Middle frontal gyrus (tissue), 1 donor: ENCODE results near the gene RPAP2.
"Not testable (repeated sequence)": the region's sequence is repeated elsewhere in the genome, so short reads cannot be mapped to it uniquely, and the experiment has no call there.

Experiments used
- DNase-seq: peaks from one replicate; pipeline ENCODE4 v3.0.0-alpha.2; 2015; ENCODE audit warnings: low spot score; ENCODE audit errors: extremely low spot score

The RPAP2 gene

DNA sequence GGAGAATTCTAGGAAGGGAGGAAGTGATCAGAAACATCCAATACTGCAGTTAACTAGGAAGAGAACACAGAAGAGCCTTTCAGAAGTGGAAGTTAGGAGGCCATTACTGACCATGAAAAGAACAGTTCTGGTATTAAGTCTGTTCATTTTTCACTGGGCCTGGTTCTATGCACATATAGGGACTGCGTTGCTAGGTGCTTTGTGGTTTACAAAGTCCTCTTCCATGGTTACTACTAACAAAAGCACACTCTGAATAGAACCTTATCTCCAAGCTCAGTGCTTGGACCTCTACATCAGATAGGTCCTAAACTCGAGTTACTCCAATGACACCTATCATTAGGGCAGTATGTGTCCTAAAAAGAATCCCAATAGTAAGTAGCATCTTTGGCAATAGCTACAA, 75.4 kb downstream of the RPAP2 start:
- DNase-seq, result no peak

DNA sequence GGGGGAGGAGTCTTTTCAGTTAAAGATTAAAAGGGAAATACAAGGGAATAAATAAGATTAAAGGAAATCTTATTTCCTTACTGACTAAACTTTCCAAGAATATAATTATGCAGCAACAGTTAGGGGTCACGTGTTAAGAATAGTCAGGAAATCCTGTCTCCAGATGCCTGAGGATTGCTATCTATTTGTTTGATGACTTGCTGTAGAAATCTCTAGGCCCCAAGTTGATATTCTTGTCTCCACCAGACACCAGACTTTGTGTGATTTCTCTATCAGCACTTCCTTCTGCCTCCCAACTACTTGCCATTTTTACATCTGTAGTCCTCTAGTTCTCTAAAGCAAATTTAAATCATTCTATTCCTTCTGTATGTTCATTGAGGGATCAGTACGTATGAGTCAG, 77.5 kb downstream of the RPAP2 start:
- no peak for DNase-seq

DNA sequence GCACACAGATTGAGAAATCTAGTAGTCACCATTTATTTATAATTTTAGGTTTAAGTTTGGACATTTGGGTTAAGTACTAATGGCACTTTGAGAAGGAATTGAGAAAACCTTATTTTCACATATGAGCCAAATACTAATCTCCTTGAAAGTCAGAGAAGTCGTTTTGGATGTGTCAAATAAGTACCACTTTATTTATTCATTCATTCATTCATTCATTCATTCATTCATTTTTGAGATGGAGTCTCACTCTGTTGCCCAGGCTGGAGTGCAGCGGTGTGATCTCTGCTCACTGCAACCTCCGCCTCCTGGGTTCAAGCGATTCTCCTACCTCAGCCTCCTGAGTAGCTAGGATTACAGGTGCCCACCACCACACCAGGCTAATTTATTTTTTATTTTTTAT, 79.1 kb downstream of the RPAP2 start:
- DNase-seq, result not testable (repeated sequence)

DNA sequence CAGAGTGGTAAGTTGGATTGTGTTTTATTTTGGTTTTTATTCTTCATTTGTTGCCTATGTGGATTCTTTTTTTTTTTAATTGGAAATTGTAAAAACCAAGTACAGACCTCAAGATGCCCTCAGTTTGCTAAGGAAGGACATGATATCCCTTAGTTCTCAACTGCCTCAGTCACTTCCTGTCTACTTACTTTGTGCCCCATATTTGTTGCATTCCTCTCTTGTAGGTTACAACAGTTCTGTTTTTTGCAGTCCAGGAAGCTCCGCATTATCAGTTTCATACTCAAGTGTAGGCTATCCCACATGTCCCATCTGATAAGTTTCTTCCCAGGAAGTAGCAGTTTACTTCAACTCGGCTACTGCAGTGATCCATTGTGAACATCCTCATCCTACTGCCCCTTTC, 82.0 kb downstream of the RPAP2 start:
- no peak for DNase-seq

DNA sequence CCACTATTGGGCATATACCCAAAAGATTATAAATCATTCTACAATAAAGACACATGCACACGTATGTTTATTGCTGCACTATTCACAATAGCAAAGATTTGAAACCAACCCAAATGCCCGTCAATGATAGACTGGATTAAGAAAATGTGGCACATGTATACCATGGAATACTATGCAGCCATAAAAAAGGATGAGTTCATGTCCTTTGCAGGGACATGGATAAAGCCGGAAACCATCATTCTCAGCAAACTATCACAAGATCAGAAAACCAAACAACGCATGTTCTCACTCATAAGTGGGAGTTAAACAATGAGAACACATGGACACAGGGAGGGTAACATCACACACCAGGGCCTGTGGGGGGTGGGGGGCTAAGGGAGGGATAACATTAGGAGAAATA, 95.1 kb downstream of the RPAP2 start:
- DNase-seq, result not testable (repeated sequence)

DNA sequence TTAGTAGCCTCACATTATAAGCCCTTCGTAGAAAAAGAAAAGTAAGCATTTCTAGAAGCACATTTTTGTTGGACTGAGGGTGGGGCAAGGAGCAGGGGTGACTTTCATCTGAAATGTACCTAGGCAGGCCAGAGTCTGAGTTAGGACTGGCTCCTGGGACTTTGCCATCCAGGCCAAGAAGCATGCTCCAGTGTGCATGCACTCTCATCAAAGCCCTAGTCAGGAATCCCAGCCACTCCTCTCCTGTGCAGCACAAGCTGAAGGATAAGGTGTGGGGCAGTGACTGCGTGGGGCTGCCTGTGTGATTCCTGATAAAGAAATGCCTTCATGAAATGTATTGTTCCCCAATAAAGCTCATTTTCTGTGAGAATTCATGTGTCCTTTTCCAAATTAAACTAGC, 99.7 kb downstream of the RPAP2 start:
- DNase-seq, result no peak

DNA sequence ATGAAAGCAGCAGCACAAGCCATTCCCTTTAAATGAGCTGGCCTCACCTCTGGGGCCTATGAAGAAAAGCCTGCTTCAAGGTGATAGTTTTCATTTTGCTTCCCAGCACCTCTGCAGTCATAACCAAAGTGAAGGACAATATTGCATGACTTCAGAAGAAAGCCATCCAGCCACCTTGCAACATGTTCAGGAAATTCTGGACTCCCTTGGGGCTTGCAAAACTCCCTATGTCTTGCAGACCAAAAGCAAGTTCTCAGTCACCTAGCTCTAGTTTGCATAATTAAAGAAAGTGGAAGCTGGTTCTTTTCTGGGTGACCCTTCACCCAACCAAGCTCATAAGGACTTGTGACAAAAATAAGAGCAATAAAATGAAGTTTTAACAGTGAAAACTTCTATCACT, 100.2 kb downstream of the RPAP2 start:
- no peak for DNase-seq

DNA sequence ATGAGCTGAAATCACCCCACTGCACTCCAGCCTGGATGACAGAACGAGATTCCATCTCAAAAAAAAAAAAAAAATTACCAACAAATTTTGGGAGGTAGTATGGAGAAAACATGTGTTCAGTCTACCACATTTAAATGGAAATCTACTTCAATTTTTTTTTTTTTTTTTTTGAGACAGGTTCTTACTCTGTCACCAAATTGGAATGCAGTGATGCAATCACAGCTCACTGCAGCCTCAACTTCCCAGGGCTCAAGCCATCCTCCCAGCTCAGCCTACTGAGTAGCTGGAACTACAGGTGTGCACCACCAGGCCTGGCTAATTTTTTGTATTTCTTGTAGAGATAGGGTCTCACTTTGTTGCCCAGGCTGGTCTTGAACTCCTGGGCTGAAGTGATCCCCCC, 105.8 kb downstream of the RPAP2 start:
- no peak for DNase-seq

DNA sequence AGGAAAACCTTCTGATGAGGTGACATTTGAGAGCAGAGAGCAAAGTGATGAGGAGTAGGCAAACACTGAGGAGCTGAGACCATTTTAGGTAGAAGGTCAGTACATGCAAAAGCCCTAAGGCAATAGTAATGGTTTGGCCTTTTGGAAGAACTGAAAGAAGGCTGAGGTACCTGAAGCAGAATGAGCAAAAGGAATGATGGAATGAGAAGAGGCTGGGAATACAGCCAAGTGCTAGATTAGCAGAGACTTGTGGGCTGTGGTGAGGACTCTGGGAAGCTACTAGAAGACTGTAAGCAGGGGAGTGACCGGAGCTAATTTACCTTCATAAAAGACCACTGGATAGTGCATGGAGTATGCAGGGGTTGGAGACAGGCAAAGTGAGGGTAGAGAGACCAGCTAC, 110.0 kb downstream of the RPAP2 start:
- no peak for DNase-seq

DNA sequence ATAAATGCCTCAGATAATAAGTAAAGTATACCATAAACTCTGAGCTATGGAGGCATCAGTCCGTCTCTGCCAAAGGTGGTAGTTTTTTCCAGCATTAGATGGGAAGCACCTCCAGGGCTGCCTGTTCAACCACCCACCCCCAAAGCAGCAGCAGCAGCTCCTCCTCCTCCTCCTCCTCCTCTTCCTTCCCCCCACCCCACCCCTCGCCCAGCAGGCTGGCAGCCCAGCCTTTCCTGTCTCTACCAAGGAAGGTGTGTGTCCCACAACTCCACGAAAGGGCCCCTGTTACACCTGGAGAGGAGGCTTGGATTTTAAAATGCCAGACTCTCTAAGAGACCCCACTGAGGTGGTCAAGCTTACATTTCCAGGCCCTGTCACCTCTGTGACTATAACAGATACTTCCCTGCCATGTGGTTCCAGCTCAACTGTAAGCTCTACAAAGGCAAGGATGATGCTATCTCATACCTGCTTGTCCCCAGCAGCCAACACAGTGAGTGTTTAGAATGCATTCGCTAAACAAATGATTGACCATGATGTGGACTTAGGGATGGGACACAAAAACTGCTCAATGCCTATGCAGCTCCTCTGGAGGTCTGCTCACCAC, 111.2 kb downstream of the RPAP2 start:
- DNase-seq, result no peak

DNA sequence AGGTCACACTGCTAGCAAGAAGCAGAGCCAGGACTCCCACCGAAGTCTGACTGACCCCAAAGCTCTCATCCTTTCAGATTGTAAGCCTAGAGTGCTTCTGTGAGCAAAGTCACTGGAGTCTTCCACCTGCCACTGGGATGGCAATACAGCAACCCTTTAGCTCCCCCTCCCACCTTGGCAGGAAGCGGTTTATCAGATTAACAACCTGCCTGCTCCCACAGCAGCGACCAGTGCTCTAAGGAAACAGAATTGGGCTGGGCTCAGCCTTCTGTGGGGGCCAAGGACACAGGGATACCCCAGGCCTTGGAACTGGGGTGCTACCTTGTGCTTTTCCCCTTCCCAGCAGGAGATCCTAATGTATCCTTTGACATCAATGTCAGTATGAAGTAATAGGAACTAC, 111.8 kb downstream of the RPAP2 start:
- DNase-seq, result no peak

DNA sequence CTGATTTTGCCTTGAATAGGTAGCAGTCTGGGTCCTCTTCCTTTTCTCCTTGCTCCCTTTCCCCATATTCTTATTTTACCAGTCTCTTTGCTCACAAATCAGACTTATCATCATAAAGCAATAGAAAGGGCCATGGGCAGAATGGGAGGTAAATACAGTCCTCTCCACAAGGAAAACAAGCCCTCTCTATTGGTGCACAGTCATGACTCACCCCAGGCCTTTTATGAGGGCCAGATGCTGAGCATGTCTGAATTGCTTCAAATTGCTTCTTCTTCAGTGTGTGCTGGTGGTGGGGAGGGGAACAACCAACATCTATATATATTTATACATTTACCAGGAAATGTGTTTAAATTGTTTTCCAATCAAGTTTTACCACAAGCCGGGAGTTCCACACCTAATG, 112.7 kb downstream of the RPAP2 start:
- no peak for DNase-seq

DNA sequence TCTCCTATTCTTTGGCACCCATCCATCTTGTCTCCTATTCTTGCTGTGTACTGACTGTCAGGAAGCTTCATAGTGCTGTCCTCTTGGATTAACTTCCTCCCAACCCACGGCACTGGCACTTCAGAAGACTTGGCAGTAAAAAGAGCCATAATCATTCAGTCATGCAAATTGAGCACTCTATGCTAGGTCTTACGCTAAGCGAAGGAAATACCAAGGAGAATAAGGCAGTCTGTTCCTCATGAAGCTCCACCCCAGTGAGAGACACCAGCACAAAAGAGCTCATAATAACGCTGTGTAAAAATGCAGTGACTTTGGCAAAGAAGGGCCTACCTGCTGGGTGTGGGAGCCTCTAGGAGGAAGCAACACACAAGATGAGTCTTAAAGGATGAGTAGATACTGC, 120.8 kb downstream of the RPAP2 start:
- no peak for DNase-seq

DNA sequence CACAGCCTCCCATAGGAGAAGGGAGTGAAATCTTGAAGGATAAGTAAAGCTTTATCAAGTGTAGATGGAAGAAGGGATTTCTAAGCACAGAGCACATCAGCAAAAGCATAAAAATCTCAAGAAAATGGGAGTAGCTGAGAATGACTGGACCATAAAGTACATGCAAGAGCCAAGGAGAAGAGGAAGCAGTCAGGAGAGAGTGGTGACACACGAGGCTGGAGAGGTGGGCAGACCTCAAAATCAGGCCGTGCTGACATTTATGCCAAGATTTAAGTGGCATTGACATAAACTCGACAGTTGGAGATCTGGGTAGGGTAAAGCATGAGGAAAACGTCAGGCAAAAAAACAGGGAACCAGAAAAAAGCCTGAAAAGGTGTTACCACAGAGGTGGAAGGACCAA, 125.5 kb downstream of the RPAP2 start:
- DNase-seq, result no peak

DNA sequence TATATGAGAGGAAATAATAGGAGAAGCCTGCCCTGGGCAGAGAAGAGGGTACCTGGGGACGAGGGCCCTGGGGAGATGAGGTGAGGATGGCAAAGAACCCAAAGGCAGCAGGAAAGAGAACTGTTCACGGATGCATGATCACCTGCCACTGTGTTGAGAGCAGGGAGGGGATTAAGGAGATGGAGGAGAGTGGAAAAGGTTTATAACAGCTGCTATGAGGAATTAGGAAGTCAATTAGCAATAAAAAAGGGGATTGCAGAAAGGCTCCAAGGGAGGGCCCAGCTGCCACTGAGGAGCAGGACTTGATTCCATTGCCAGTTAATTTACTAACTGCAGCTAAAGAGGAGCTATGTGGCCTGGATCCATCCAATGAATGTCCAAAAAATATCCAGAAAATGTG, 126.8 kb downstream of the RPAP2 start:
- no peak for DNase-seq

DNA sequence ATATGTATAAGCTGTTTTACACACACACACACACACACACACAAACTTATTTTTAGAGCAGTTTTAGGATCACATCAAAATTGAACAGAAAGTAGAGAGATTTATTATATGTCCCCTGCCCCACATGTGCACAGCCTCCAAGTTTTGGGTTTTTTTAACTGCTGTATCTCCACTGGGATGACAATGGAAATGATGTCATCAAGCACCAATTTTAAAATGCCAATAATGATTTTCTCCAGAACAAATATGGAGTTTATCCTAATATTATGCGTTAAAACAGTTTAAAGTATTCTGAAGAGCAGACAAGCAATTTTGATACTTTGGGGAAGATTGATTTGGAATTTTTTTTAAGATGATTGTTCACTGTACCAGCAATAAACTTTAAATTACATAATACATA, 131.2 kb downstream of the RPAP2 start:
- DNase-seq, result no peak

DNA sequence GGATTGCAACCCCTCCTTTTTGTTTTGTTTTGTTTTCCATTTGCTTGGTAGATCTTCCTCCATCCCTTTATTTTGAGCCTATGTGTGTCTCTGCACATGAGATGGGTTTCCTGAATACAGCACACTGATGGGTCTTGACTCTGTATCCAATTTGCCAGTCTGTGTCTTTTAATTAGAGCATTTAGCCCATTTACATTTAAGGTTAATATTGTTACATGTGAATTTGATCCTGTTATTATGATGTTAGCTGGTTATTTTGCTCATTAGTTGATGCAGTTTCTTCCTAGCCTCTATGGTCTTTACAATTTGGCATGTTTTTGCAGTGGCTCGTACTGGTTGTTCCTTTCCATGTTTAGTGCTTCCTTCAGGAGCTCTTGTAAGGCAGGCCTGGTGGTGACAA, 135.7 kb downstream of the RPAP2 start:
- DNase-seq, result not testable (repeated sequence)

DNA sequence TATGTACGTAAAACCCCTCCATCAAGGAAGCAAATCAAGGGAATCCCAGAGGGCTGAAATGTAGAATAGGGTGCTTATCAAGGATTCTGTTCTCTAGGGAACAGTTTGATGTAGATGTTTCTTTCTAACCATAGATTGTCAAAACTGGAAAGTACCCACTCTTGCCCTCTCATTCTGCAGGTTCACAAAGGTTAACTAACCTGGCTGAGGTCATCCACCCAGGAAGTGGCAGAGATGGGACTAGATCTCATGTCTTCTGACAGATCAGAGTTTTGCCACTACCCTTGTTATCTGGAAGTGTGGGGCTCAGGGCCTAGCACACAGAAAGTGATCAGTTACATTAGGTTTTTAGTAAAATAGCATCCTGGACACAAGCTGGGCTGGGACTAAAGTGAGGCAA, 140.4 kb downstream of the RPAP2 start:
- DNase-seq, result no peak

DNA sequence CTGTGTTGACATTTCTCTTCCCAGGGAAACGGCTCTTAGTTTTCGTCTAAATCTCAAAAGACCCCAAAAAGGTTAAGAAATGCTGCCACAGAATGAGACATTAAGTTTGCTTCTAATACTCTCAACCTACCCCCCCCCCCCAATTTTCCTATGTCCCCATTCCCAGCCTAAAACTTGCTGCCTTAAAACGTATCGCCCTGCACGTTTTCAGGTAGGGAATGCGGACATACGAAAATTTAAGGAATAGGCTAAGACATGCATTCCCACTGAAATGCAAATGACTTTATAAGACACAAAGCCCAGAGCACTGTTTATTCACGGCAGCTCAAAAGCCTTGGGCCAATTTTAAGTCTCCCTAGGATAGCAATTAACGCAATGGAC, 142.4 kb downstream of the RPAP2 start:
- no peak for DNase-seq

DNA sequence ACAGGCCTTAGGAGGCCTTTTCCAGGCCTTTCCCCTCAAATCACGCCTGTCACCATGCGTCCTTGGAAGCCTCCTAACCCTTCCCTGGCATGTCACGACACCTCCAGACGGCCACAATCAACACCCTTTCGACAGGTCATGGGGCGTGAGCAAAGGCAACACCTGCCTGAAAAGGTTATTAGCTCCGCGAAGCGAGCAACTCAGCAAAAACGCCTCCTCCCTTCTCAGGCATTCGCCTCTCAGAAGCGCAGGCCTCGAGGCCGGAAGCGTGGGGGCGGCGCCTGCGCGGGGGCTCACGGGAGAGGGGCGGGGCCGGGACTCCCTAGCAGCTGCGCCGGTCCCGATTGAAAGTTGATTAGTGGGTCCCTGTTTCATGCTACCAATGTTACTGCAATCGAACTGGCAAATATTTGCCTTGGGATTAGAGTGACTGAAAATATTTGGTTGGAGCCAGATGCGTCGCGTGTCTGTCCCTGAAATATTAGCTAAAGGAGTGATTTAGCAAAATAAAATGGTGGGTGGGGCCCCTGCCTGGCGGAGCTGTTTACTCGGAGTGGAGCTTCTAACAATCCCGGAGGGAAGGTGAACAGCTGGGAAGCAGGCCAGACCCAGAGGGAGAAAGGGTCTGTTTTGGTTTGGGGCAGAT, 143.0 kb downstream of the RPAP2 start:
- no peak for DNase-seq

DNA sequence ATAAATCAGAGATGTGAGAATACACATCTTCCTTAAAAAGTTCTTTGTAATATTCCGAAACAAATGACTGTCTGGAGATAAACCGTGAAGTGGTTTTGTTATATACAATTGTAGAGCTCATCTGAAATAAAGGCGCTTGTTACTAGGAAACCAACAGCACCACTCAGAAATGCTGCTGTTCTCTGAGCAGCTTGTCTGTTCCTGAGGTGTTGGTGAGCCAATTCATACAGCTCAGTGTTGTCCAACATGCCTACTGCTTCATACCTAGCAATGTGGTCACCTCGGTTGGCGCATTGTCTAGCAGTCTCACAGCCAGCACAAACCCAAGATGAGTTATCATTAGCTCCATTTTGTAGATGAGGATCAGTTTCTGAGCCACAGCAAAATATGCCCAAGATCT, 143.5 kb downstream of the RPAP2 start:
- DNase-seq, result no peak

DNA sequence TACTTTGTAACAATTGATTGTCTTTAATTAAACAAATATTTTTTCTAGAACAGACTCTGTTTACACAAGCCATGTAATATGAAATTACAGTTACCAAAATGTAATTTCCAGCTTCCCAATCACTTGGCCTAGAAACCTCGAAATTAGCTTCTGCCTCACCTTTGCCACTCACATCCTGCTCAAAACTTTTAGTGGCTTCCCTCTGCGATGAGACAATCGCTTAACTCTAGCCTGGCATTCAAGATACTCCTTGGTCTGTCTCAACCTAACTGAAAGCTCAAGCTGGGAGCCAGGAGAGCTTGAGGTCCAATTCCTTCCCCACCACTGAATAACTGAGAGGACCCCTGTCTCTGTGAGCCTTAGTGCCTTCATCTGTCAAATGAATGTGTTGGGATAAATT, 145.0 kb downstream of the RPAP2 start:
- DNase-seq, result no peak

DNA sequence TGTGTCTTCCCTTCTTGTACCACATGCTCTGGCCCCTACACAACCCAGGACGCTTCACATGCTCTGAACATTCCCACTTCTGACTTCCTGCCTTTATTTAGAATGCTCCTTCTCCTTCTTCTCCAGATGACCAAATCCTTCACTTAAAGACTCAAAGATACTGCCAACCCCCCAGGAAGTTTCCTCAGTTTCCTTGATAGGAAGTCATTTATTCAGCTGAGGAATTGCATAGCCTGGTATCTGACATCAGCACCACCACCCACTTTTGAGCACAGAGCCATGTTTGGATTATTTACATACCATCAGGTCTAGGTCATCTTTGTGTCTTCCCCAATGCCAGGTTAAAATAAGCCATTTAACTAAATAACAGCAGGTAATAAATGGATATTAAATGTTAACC, 145.5 kb downstream of the RPAP2 start:
- no peak for DNase-seq

DNA sequence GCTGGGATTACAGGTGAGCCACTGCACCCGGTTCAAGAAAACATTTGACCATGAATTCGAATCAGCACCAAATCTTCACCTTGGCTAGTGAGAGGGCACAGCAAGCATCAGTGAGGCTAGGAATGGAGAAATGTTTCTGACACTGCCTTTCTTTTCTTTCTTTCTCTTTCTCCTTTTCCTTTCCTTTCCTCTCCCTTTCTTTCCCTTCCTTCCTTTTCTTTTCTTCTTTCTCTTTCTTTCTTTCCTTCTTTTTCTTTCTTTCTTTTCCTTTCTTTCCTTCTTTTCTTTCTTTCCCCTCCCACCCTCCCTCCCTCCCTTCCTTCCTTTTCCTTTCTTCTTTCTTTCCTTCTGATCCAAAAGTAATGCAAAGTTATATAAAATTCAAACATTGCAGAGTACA, 147.0 kb downstream of the RPAP2 start:
- no peak for DNase-seq
